Measurements from ENCODE around the gene GARIN5A.

- no peak for TF ChIP-seq CTCF (IDR thresholded peaks at IDR 0.05 in 8 of 11, conservative IDR thresholded peaks at IDR 0.05 in 3 of 11)
- TF ChIP-seq POLR2AphosphoS5 (IDR thresholded peaks at IDR 0.05) = no peak
Observed at GRCh38 chr19:50433201-50434180, 43.2 kb downstream of the GARIN5A start.
